ENCODE results near the gene TXNRD2.
"Not testable (repeated sequence)": the region's sequence is repeated elsewhere in the genome, so short reads cannot be mapped to it uniquely, and the experiment has no call there.

The TXNRD2 gene

GRCh38 chr22:19927696-19928095, 13.9 kb downstream of the TXNRD2 start:
- TF ChIP-seq, protein P1, sequence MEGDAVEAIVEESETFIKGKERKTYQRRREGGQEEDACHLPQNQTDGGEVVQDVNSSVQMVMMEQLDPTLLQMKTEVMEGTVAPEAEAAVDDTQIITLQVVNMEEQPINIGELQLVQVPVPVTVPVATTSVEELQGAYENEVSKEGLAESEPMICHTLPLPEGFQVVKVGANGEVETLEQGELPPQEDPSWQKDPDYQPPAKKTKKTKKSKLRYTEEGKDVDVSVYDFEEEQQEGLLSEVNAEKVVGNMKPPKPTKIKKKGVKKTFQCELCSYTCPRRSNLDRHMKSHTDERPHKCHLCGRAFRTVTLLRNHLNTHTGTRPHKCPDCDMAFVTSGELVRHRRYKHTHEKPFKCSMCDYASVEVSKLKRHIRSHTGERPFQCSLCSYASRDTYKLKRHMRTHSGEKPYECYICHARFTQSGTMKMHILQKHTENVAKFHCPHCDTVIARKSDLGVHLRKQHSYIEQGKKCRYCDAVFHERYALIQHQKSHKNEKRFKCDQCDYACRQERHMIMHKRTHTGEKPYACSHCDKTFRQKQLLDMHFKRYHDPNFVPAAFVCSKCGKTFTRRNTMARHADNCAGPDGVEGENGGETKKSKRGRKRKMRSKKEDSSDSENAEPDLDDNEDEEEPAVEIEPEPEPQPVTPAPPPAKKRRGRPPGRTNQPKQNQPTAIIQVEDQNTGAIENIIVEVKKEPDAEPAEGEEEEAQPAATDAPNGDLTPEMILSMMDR (conservative IDR thresholded peaks at IDR 0.05), result no peak
- no peak for TF ChIP-seq ZFX (IDR thresholded peaks at IDR 0.05)
- no peak overlapping the region for H3K27ac ChIP-seq

DNA sequence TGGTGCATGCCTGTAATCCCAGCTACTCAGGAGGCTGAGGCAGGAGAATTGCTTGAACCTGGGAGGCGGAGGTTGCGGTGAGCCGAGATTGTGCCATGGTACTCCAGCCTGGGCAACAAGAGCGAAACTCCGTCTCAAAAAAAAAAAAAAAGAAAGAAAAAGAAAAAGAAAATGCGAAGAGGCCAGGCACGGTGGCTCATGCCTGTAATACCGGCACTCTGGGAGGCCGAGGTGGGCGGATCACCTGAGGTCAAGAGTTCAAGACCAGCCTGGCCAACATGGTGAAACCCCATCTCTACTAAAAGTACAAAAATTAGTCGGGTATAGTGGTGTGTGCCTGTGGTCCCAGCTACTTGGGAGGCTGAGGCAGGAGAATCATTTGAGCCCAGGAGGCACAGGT, 15.6 kb downstream of the TXNRD2 start:
- H3K27ac ChIP-seq, result not testable (repeated sequence)

GRCh38 chr22:19923914-19924513, 17.6 kb downstream of the TXNRD2 start:
- no peak for TF ChIP-seq ZFX (IDR thresholded peaks at IDR 0.05)
- TF ChIP-seq, protein P1 (conservative IDR thresholded peaks at IDR 0.05), result no peak
- no peak overlapping the region for H3K27ac ChIP-seq

GRCh38 chr22:19921544-19922081, 20.0 kb downstream of the TXNRD2 start:
- TF ChIP-seq, protein P1 (conservative IDR thresholded peaks at IDR 0.05), result no peak
- TF ChIP-seq ZFX (IDR thresholded peaks at IDR 0.05), result no peak
- no peak overlapping the region for H3K27ac ChIP-seq

GRCh38 chr22:19919701-19920363, 21.8 kb downstream of the TXNRD2 start:
- no peak for TF ChIP-seq ZFX (IDR thresholded peaks at IDR 0.05)
- TF ChIP-seq, protein P1 (conservative IDR thresholded peaks at IDR 0.05), result no peak
- no peak overlapping the region for H3K27ac ChIP-seq

DNA sequence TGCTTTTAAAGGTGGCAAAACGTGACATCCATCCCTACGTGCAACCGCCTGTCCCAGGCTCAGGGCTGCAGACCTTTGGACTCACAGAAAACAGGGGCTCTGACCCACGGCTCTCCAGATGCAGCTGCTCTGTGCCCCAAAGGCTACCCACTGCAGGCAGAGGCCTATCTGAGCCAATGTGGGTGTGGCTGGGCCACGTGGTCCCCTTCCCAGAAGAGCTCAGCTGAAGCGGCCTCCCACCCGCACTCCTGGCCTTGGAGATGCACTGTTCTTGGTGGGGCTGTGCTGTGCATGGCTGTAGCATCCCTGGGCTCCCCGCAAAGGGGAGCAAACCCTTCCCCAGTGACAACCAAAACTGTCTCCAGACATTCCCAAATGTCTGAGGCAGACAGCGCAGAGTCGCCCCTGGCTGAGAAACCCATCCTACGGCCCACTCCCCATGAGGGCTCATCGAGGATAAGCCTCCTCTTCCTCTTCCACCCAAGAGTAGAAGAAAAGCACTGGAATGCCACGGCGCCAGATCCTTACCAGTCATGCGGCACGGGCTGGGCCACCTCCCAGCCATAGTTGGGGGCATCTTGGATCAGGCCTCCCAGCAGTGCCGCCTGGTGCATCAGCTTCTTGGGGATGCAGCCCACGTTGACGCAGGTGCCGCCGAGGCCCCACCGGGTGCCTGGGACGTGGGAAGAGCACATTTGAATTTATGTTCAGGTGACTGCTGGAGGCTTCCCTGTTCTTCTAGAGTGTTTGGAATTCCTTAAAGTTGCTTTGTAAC, 23.1 kb downstream of the TXNRD2 start:
- H3K27ac ChIP-seq, result no peak overlapping the region
- TF ChIP-seq, protein P1 (conservative IDR thresholded peaks at IDR 0.05), result no peak
- TF ChIP-seq ZFX (IDR thresholded peaks at IDR 0.05), result no peak

DNA sequence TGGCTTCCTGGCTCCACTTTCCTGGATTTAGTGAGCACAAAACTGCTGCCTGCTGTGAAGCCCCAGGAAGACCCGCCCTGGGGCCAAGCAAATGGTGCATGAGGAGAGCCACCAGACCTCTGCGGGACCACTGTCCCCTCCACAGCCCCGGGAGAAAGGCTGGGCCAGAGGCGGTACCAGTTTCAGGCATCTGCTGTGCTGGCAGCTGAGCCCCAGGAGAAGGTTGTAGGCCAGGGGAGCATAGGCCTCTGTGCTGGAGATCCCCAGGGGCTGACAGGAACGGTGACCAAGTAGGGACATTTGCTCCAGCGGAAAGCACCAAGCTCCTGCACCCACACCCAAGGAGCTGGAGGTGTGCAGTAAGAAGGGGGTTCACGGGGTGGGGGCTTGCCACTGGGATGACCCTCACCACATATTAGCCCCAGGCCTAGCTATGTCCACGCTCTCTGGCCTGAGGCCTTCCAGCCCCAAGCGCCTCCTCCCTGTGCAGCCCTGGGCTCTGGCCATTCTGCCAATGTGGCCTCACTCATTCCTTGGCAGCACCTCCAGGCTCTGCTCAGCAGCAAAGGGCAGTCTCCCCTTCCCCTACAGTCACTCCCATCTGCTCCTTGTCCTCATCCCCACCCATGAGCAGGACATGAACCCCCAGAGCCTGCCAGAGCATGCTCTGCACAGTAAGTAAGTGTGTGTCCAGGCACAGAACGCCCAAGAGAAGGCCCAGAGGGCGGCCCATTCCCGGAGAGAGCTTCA, 24.1 kb downstream of the TXNRD2 start:
- TF ChIP-seq, protein P1 (conservative IDR thresholded peaks at IDR 0.05), result no peak
- no peak for TF ChIP-seq ZFX (IDR thresholded peaks at IDR 0.05)
- no peak overlapping the region for H3K27ac ChIP-seq

Measured in C4-2B (cell line).